Gastrocnemius medialis (tissue), 4 donors: ENCODE results near the gene FFAR2. TPM values are rescaled to one million over a fixed set of nuclear protein-coding genes. Genes with fewer than 3 reads are reported as not detected.

Source experiments
- ATAC-seq, 2 donors: fragments of 150-250 bp; one replicate each; pipeline ENCODE4 v1.9.1; 2016
- DNase-seq, 2 donors: peaks; one replicate each; pipeline ENCODE4 v3.0.0-alpha.2; 2019
- H3K27ac ChIP-seq, 4 donors: fragments of 200-600 bp; sonication (generic); 1 replicate in 1 of 4; 2 replicates in 3 of 4; pipeline ENCODE4 v1.5.1; 2016 to 2018; ENCODE audit warnings: mild to moderate bottlenecking in 2 of 4, moderate library complexity in 1 of 4
- H3K27me3 ChIP-seq, 3 donors: fragments of 200-600 bp; sonication (generic) in 2 of 3; 1 replicate in 1 of 3; 2 replicates in 2 of 3; pipeline versions ENCODE4 v1.5.1 to v1.6.0; 2016 to 2019; ENCODE audit warnings: mild to moderate bottlenecking in 1 of 3, moderate library complexity in 1 of 3
- H3K36me3 ChIP-seq, 2 donors: fragments of 200-600 bp; sonication (generic) in 1 of 2; one replicate each; pipeline ENCODE4 v1.5.1; 2017 to 2018
- H3K4me1 ChIP-seq, 2 donors: fragments of 200-600 bp; sonication (generic) in 1 of 2; one replicate each; pipeline ENCODE4 v1.5.1; 2016 to 2017; ENCODE audit warnings: mild to moderate bottlenecking in 2 of 2
- H3K4me3 ChIP-seq, 4 donors: fragments of 200-600 bp; sonication (generic) in 3 of 4; 1 replicate in 1 of 4; 2 replicates in 3 of 4; pipeline ENCODE4 v1.5.1; 2016 to 2019; ENCODE audit warnings: mild to moderate bottlenecking in 2 of 4
- H3K9me3 ChIP-seq, 3 donors: fragments of 200-600 bp; sonication (generic) in 2 of 3; 1 replicate in 1 of 3; 2 replicates in 2 of 3; pipeline ENCODE4 v1.5.1; 2016 to 2019
- POLR2A ChIP-seq, 2 donors: fragments of 450-650 bp; IDR thresholded peaks; one replicate each; pipeline ENCODE4 v1.6.1; 2017; ENCODE audit warnings: antibody characterized with exemption in 2 of 2, mild to moderate bottlenecking in 2 of 2, moderate library complexity in 2 of 2
- in situ Hi-C, 4 donors: fragments of 200-750 bp; cut with MboI; loops; one replicate each; pipeline versions ENCODE4 v1.15.0 to v1.8.0; 2017; ENCODE audit warnings: low sequenced_read_pairs in 4 of 4
- intact Hi-C: fragments of 100-400 bp; cut with DNase I; formaldehyde crosslinking; loops from one replicate; pipeline ENCODE4 v1.15.1; 2023; ENCODE audit warnings: low total_unique reads
- total RNA-seq, 4 donors: library from RNA; depleted of rRNA; stranded (reverse); fragments of >200 nt; gene quantifications; one replicate each; pipeline versions ENCODE4 v1.1.0 to v1.2.3, GENCODE V29; 2016
- TF ChIP-seq, protein P1 (sequence below), 5 experiments: fragments of 450-650 bp in 3 of 5; fragments of 200-600 bp in 2 of 5; sonication (generic) in 2 of 5; IDR thresholded peaks in 4 of 5; conservative IDR thresholded peaks in 1 of 5; 1 replicate in 4 of 5; 2 replicates in 1 of 5; pipeline ENCODE4 v1.5.1; 2016 to 2019; ENCODE audit warnings: antibody characterized with exemption in 5 of 5, mild to moderate bottlenecking in 3 of 5, moderate library complexity in 3 of 5

FFAR2 gene
- total RNA-seq, 4 donors from 2014 or later = not detected

DNA sequence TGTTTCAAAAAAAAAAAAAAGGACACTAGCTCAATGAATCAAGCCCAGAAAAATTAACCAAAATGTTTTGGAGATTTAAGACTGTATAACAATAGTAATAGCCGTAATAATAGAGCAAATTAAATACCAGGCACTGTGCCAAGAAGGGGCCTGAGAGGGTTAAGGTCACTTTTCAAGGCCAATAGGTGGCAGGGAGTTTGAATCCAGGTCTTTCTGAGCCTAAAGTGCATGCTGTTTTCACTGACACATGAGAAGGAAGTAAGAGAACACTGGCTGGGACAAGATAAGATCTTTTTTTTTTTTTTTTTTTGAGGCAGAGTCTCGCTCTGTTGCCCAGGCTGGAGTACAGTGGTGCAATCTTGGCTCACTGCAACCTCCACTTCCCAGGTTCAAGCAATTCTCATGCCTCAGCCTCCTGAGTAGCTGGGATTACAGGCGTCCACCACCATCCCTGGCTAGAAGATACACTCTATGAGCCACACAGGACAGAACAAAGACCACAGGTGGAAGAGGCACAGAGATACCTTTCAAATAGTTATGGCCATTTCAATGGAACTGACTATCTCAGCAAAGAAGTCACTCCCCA lies 7.7 kb downstream of the FFAR2 start:
- Histone ChIP-seq H3K4me1 (peaks cover 0 to 13% of the 10 kb centered on the region in 2 donors), H3K9me3 (no peaks in the 10 kb centered on the region), H3K27me3 (no peaks in the 10 kb centered on the region), H3K36me3 (no peaks in the 10 kb centered on the region), H3K27ac (no peak overlapping the region), H3K4me3 (no peak overlapping the region)
- DNase-seq (no peak), ATAC-seq (no peak)
- no peak for TF ChIP-seq POLR2A (IDR thresholded peaks at IDR 0.05)
- TF ChIP-seq, protein P1, sequence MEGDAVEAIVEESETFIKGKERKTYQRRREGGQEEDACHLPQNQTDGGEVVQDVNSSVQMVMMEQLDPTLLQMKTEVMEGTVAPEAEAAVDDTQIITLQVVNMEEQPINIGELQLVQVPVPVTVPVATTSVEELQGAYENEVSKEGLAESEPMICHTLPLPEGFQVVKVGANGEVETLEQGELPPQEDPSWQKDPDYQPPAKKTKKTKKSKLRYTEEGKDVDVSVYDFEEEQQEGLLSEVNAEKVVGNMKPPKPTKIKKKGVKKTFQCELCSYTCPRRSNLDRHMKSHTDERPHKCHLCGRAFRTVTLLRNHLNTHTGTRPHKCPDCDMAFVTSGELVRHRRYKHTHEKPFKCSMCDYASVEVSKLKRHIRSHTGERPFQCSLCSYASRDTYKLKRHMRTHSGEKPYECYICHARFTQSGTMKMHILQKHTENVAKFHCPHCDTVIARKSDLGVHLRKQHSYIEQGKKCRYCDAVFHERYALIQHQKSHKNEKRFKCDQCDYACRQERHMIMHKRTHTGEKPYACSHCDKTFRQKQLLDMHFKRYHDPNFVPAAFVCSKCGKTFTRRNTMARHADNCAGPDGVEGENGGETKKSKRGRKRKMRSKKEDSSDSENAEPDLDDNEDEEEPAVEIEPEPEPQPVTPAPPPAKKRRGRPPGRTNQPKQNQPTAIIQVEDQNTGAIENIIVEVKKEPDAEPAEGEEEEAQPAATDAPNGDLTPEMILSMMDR (IDR thresholded peaks at IDR 0.05 in 4 of 5, conservative IDR thresholded peaks at IDR 0.05 in 1 of 5) = no peak
- in situ Hi-C loops (no loop called here), intact Hi-C loops (no loop called here)

DNA sequence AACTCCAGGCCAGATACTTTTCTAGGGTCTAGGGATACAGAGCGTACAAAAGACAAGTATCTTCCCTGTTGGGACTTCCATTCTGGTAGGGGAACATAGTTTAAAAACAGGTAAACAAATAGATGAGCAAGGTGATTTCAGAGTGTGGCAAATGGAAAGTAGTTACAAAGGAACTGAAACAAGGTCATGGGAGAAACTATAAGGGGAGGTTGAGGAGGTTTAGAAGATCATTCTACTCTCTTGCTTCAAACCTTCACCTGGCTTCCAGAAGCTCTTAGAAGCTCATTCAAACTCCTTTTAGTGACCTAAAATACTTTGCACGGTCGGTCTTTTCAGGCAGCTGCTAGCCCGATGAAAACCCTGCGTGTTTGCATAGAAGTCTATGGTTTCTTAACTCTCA lies 9.1 kb downstream of the FFAR2 start:
- ATAC-seq = no peak
- in situ Hi-C loops (no loop called here), intact Hi-C loops (no loop called here)
- H3K4me3 ChIP-seq = no peak overlapping the region
- H3K4me1 ChIP-seq = peaks cover 0 to 13% of the 10 kb centered on the region in 2 donors
- H3K27me3 ChIP-seq = no peaks in the 10 kb centered on the region
- TF ChIP-seq, protein P1 (IDR thresholded peaks at IDR 0.05 in 4 of 5, conservative IDR thresholded peaks at IDR 0.05 in 1 of 5) = no peak
- no peak for TF ChIP-seq POLR2A (IDR thresholded peaks at IDR 0.05)
- no peaks in the 10 kb centered on the region for H3K9me3 ChIP-seq
- no peak for DNase-seq
- H3K36me3 ChIP-seq = no peaks in the 10 kb centered on the region
- H3K27ac ChIP-seq = no peak overlapping the region

DNA sequence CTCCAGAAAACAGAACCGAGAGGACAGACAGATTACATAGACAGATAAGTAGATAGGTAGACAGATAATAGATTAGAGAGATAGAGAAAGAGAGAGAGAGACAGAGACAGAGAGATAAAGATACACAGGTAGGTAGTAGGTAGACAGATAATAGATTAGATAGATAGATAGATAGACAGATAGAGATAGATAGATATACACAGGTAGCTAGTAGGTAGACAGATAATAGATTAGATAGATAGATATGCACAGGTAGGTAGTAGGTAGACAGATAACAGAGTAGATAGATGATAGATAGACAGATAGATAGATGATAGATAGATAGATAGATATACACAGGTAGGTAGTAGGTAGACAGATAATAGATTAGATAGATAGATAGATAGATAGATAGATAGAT lies 10.1 kb downstream of the FFAR2 start:
- H3K27me3 ChIP-seq = no peaks in the 10 kb centered on the region
- no peak for DNase-seq
- H3K9me3 ChIP-seq = no peaks in the 10 kb centered on the region
- no peak for ATAC-seq
- TF ChIP-seq, protein P1 (IDR thresholded peaks at IDR 0.05 in 4 of 5, conservative IDR thresholded peaks at IDR 0.05 in 1 of 5) = no peak
- no peak for TF ChIP-seq POLR2A (IDR thresholded peaks at IDR 0.05)
- peaks cover 0 to 17% of the 10 kb centered on the region in 2 donors for H3K4me1 ChIP-seq
- in situ Hi-C loops (no loop called here), intact Hi-C loops (no loop called here)
- H3K4me3 ChIP-seq = no peak overlapping the region
- no peak overlapping the region for H3K27ac ChIP-seq
- H3K36me3 ChIP-seq = no peaks in the 10 kb centered on the region

DNA sequence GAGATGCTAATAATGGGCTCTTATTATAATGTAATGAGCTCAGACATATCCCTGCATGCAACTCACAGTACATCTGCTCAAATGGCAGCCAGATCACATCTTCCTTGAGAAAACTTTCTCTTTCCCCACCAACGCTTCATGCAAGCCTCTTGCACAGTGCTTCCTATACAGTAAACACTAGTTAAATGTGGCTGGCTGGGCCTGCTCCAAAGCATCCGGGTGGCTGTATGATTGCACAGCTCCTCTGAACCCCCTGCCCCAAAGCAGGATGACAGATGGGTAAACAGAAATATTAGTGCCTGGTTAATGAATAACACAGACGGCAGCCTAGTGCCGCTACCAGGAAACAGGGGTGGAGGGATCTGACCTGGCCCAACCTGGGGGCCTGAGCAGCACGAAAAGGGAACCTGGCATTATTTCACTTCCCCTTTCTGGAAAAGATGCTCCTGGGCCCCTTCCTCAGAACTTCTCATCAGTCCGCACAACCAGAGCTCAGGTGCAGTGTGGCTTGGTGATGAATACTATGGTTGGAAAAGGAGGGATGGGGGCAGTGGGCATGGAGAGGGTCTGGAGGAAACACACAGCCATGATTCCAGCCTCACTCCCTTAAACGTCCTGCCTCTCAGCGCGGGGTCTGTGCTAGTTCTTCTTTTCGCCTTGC lies 10.8 kb downstream of the FFAR2 start:
- in situ Hi-C loops (no loop called here), intact Hi-C loops (no loop called here)
- DNase-seq (no peak), ATAC-seq (no peak)
- Histone ChIP-seq H3K9me3 (no peaks in the 10 kb centered on the region), H3K27ac (peak overlapping the region in 1 of 4 donors; percentile 10), H3K4me1 (peaks cover 0 to 17% of the 10 kb centered on the region in 2 donors), H3K36me3 (no peaks in the 10 kb centered on the region), H3K4me3 (no peak overlapping the region), H3K27me3 (no peaks in the 10 kb centered on the region)
- TF ChIP-seq POLR2A (IDR thresholded peaks at IDR 0.05) = no peak
- TF ChIP-seq, protein P1 (IDR thresholded peaks at IDR 0.05 in 4 of 5, conservative IDR thresholded peaks at IDR 0.05 in 1 of 5) = no peak
